Neuronal stem cell (in vitro differentiated cells): ENCODE data around the gene A3GALT2.

Experiments used
- DNase-seq: peaks from one replicate; pipeline ENCODE4 v3.0.0-alpha.2; 2013; ENCODE audit warnings: low spot score
- H2AFZ ChIP-seq: one replicate; pipeline ENCODE4 v1.6.1; 2013; ENCODE audit warnings: mild to moderate bottlenecking, low read length, inconsistent platforms
- H2AK5ac ChIP-seq: 2 replicates; pipeline ENCODE4 v1.6.1; 2013; ENCODE audit warnings: low read depth, mild to moderate bottlenecking, inconsistent platforms, low read length, moderate library complexity, mixed read lengths
- H2BK120ac ChIP-seq: 2 replicates; pipeline ENCODE4 v1.6.1; 2013; ENCODE audit warnings: low read depth, mild to moderate bottlenecking, inconsistent platforms, low read length, moderate library complexity, mixed read lengths
- H2BK12ac ChIP-seq: one replicate; pipeline ENCODE4 v1.6.1; 2013; ENCODE audit warnings: low read length, inconsistent platforms
- H2BK15ac ChIP-seq: 2 replicates; pipeline ENCODE4 v1.6.1; 2013; ENCODE audit warnings: mild to moderate bottlenecking, low read length, inconsistent platforms, mixed read lengths
- H2BK5ac ChIP-seq: one replicate; pipeline ENCODE4 v1.6.1; 2013; ENCODE audit warnings: inconsistent platforms, mild to moderate bottlenecking, low read length, moderate library complexity
- H3K14ac ChIP-seq: one replicate; pipeline ENCODE4 v1.6.1; 2013; ENCODE audit warnings: low read length, inconsistent platforms
- H3K18ac ChIP-seq: 2 replicates; pipeline ENCODE4 v1.6.1; 2013; ENCODE audit warnings: low read length, inconsistent platforms
- H3K23ac ChIP-seq: 2 replicates; pipeline ENCODE4 v1.6.1; 2013; ENCODE audit warnings: low read depth, mild to moderate bottlenecking, mixed read lengths, low read length, inconsistent platforms; ENCODE audit not compliant: poor library complexity
- H3K27ac ChIP-seq: replicated peaks from 3 replicates; pipeline ENCODE4 v1.5.1; 2013; ENCODE audit warnings: low read length, inconsistent platforms
- H3K27me3 ChIP-seq, 3 experiments: 2 replicates each; pipeline ENCODE4 v1.6.1; 2013; ENCODE audit warnings: low read length in 3 of 3, mild to moderate bottlenecking in 2 of 3, inconsistent platforms in 1 of 3, low read depth in 1 of 3, mixed read lengths in 1 of 3, moderate library complexity in 1 of 3; ENCODE audit not compliant: control insufficient read depth in 3 of 3, insufficient read depth in 3 of 3
- H3K36me3 ChIP-seq, 2 donors: replicated peaks in 1 of 2; 2 replicates each; pipeline ENCODE4 v1.6.1; 2013; ENCODE audit warnings: low read length in 2 of 2; ENCODE audit not compliant: control insufficient read depth in 2 of 2, insufficient read depth in 2 of 2
- H3K4ac ChIP-seq: 2 replicates; pipeline ENCODE4 v1.6.1; 2013; ENCODE audit warnings: inconsistent platforms, mild to moderate bottlenecking, low read length, moderate library complexity
- H3K4me1 ChIP-seq, 2 donors: 1 replicate in 1 of 2; 2 replicates in 1 of 2; pipeline ENCODE4 v1.6.1; 2013; ENCODE audit warnings: low read length in 2 of 2, low read depth in 1 of 2; ENCODE audit not compliant: control insufficient read depth in 2 of 2, insufficient read depth in 1 of 2
- H3K4me2 ChIP-seq: one replicate; pipeline ENCODE4 v1.6.1; 2013; ENCODE audit warnings: mild to moderate bottlenecking, low read length, inconsistent platforms; ENCODE audit not compliant: insufficient read depth, poor library complexity, severe bottlenecking
- H3K4me3 ChIP-seq, 2 donors: 2 replicates each; pipeline ENCODE4 v1.5.1; 2013; ENCODE audit warnings: low read length in 2 of 2, mild to moderate bottlenecking in 2 of 2, inconsistent platforms in 1 of 2, moderate library complexity in 1 of 2
- H3K79me1 ChIP-seq: one replicate; pipeline ENCODE4 v1.6.1; 2013; ENCODE audit warnings: low read depth, mild to moderate bottlenecking, inconsistent platforms, low read length, moderate library complexity
- H3K9ac ChIP-seq: one replicate; pipeline ENCODE4 v1.6.1; 2013; ENCODE audit warnings: mild to moderate bottlenecking, low read depth, low read length, inconsistent platforms; ENCODE audit not compliant: poor library complexity
- H3K9me3 ChIP-seq, 2 donors: replicated peaks in 1 of 2; 2 replicates each; pipeline versions ENCODE3 to v1.6.1; 2013; ENCODE audit warnings: low read length in 2 of 2, mild to moderate bottlenecking in 2 of 2, inconsistent platforms in 1 of 2, low read depth in 1 of 2, mixed read lengths in 1 of 2, moderate library complexity in 1 of 2; ENCODE audit not compliant: control insufficient read depth in 2 of 2, insufficient read depth in 1 of 2
- H4K8ac ChIP-seq: one replicate; pipeline ENCODE4 v1.6.1; 2013; ENCODE audit warnings: low read depth, mild to moderate bottlenecking, inconsistent platforms, low read length, moderate library complexity
- H4K91ac ChIP-seq: one replicate; pipeline ENCODE4 v1.6.1; 2013; ENCODE audit warnings: low read length, low read depth, mild to moderate bottlenecking, inconsistent platforms; ENCODE audit not compliant: poor library complexity
- WGBS, 2 donors: extraction: QIAGEN DNeasy Blood & Tissue Kit; methylation state at CpG; one replicate each; pipeline ENCODE4 v1.1.7; 2013; ENCODE audit warnings: missing lambda C conversion rate in 2 of 2, mixed read lengths in 1 of 2; ENCODE audit not compliant: insufficient read length in 2 of 2, insufficient replicate concordance in 1 of 2; ENCODE audit errors: extremely low coverage in 2 of 2; 5-methylcytosine and 5-hydroxymethylcytosine counted together

A3GALT2 gene

DNA sequence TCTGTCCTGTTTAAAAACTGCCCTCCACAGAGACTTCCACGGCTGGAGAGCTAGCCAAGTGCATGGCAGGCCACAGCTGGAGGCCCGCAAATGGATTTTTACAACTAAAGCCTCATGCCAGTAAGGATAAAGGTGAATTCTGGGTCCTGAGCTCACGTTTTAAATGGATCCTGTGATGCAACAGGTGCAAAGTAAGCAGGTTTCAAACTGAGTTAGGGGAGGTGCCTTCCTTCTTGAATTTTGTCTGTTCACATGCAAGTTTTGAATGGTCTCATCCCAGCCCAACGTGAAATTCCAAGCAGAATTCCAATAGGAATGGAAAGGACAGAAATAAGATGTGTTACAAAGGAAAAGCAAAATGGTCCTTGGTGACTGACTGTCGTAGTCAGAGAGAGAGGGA is 36.2 kb upstream of the A3GALT2 start:
- Histone ChIP-seq H2AK5ac (no peak overlapping the region), H2BK5ac (no peak overlapping the region), H3K9ac (no peak overlapping the region), H3K4me2 (no peak overlapping the region), H3K27me3 (no peaks in the 10 kb centered on the region), H3K4ac (no peak overlapping the region), H2BK120ac (no peak overlapping the region), H2BK15ac (no peak overlapping the region), H2AFZ (no peak overlapping the region), H4K91ac (no peak overlapping the region), H3K27ac (no peak overlapping the region), H3K9me3 (no peaks in the 10 kb centered on the region), H2BK12ac (no peak overlapping the region), H3K23ac (no peak overlapping the region), H4K8ac (no peak overlapping the region), H3K36me3 (peaks cover 0 to 26% of the 10 kb centered on the region in 2 donors), H3K18ac (no peak overlapping the region), H3K4me1 (peaks cover 18 to 25% of the 10 kb centered on the region in 2 donors), H3K79me1 (no peaks in the 10 kb centered on the region), H3K14ac (no peak overlapping the region), H3K4me3 (no peak overlapping the region)
- no peak for DNase-seq
- no CpG with 5 or more reads among the region's 5 CpGs for WGBS, 2 donors

DNA sequence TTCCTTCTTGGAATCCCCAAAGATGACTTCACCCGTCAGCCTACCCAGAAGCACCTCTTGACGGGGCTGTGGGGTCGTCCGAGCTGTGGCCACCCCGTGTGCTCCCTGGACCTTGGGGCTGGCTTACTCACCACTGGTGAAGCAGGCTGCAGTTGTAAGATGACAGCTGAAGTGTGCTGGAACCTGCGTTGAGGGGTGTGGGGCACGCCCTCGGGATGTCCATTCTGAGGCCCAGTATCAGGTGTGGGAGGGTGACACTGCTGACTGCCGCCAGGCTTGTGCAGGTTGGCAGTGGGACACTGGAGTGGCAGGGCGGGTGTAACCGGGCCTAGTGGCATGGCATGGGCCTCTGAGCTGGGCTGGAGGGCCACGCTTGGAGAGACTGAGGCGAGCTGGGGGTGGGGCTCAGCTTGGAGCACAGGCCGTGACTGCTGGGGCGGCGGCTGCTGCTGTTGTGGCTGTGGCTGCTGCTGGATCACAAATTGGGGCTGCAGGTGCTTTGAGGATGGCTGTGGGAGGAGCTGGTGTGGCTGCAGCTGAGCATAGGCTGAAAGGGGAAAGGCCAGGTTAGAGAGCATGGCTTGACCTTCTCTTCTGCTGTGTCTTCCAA is 33.9 kb upstream of the A3GALT2 start:
- no peak overlapping the region for H2BK15ac ChIP-seq
- H3K14ac ChIP-seq = no peak overlapping the region
- no peak overlapping the region for H2BK12ac ChIP-seq
- peaks cover 0 to 26% of the 10 kb centered on the region in 2 donors for H3K36me3 ChIP-seq
- H3K4ac ChIP-seq = no peak overlapping the region
- H3K4me2 ChIP-seq = no peak overlapping the region
- H3K4me1 ChIP-seq = peaks cover 15 to 19% of the 10 kb centered on the region in 2 donors
- no peak overlapping the region for H3K9ac ChIP-seq
- no peak for DNase-seq
- no CpG with 5 or more reads among the region's 16 CpGs for WGBS, 2 donors
- no peaks in the 10 kb centered on the region for H3K27me3 ChIP-seq
- peak overlapping the region; percentile 26 for H2AK5ac ChIP-seq
- H3K27ac ChIP-seq = no peak overlapping the region
- H3K9me3 ChIP-seq = no peaks in the 10 kb centered on the region
- no peak overlapping the region for H2BK5ac ChIP-seq
- peak overlapping the region; percentile 57 for H3K18ac ChIP-seq
- no peak overlapping the region for H2AFZ ChIP-seq
- H4K91ac ChIP-seq = no peak overlapping the region
- H4K8ac ChIP-seq = no peak overlapping the region
- H3K4me3 ChIP-seq = no peak overlapping the region
- H2BK120ac ChIP-seq = no peak overlapping the region
- no peak overlapping the region for H3K23ac ChIP-seq
- no peaks in the 10 kb centered on the region for H3K79me1 ChIP-seq

DNA sequence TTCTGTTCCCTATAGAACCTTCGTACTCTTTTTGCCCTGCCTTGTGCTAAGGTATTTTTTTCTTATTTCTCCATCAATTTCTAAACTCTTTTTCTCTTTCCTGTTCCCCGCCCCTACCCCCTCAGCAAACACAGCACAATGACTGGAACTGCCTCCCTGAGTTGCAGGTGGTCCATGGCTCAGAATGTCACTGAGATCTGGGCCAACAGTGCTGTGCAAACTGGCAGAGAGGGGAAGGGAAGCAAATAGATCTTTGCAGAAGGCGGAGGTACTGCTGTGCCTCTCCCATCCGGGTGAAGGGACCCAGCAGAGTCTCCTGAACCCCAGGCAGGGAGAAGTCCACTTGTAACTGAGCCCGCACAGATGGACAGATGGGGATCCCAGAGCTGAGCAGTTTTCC is 32.6 kb upstream of the A3GALT2 start:
- H3K79me1 ChIP-seq = no peaks in the 10 kb centered on the region
- peaks cover 11 to 16% of the 10 kb centered on the region in 2 donors for H3K4me1 ChIP-seq
- no peak overlapping the region for H3K14ac ChIP-seq
- H2BK120ac ChIP-seq = no peak overlapping the region
- H2BK12ac ChIP-seq = no peak overlapping the region
- no peak overlapping the region for H3K4ac ChIP-seq
- H4K8ac ChIP-seq = no peak overlapping the region
- peak overlapping the region in 1 of 2 donors; percentile 5 for H3K4me3 ChIP-seq
- H2AK5ac ChIP-seq = no peak overlapping the region
- no peak overlapping the region for H2BK15ac ChIP-seq
- H2BK5ac ChIP-seq = no peak overlapping the region
- H3K36me3 ChIP-seq = peaks cover 0 to 22% of the 10 kb centered on the region in 2 donors
- H3K18ac ChIP-seq = no peak overlapping the region
- H3K4me2 ChIP-seq = no peak overlapping the region
- no peaks in the 10 kb centered on the region for H3K9me3 ChIP-seq
- H3K27me3 ChIP-seq = no peaks in the 10 kb centered on the region
- no peak overlapping the region for H3K9ac ChIP-seq
- H3K23ac ChIP-seq = no peak overlapping the region
- no peak for DNase-seq
- no peak overlapping the region for H2AFZ ChIP-seq
- no CpG with 5 or more reads among the region's 5 CpGs for WGBS, 2 donors
- no peak overlapping the region for H3K27ac ChIP-seq
- H4K91ac ChIP-seq = no peak overlapping the region

DNA sequence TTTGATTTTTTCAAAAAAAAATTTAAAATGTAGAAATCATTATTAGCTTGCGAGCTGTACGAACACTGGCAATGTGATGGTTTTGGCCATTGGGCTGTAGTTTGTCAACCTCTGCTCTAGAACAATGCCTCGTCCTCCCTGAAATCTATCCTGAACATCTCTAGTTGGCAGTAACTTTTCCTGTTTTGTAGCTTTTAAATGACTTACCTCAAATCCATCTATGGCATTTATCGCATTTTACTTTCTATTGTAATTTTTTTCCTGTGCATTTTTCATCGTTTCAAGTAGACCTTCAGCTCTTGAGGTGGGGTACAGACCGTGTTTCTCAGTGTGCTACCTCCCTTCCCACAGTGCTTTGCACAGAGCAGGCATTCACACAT is 30.4 kb upstream of the A3GALT2 start:
- H3K27me3 ChIP-seq = no peaks in the 10 kb centered on the region
- H3K4me2 ChIP-seq = no peak overlapping the region
- no peak overlapping the region for H3K18ac ChIP-seq
- H2BK120ac ChIP-seq = no peak overlapping the region
- H3K9me3 ChIP-seq = no peaks in the 10 kb centered on the region
- no peak overlapping the region for H3K4me3 ChIP-seq
- H2AFZ ChIP-seq = no peak overlapping the region
- H3K9ac ChIP-seq = no peak overlapping the region
- no CpG with 5 or more reads among the region's 6 CpGs for WGBS, 2 donors
- no peak overlapping the region for H3K27ac ChIP-seq
- H2BK12ac ChIP-seq = no peak overlapping the region
- H3K14ac ChIP-seq = no peak overlapping the region
- H4K8ac ChIP-seq = no peak overlapping the region
- H2BK15ac ChIP-seq = no peak overlapping the region
- H3K36me3 ChIP-seq = peaks cover 0 to 38% of the 10 kb centered on the region in 2 donors
- H2BK5ac ChIP-seq = no peak overlapping the region
- H3K79me1 ChIP-seq = no peaks in the 10 kb centered on the region
- peaks cover 25 to 27% of the 10 kb centered on the region in 2 donors for H3K4me1 ChIP-seq
- no peak overlapping the region for H2AK5ac ChIP-seq
- DNase-seq = no peak
- no peak overlapping the region for H3K23ac ChIP-seq
- no peak overlapping the region for H4K91ac ChIP-seq
- H3K4ac ChIP-seq = no peak overlapping the region
